Sciatic nerve (tissue), 2 donors: ENCODE data around the gene SDS. TPM values are rescaled to one million over a fixed set of nuclear protein-coding genes. Genes with fewer than 3 reads are reported as not detected.

Experiments used
- ATAC-seq: fragments of 200-7000 bp; cut with Tn5 transposase; one replicate; pipeline ENCODE4 v1.9.1; 2020; ENCODE audit warnings: mild to moderate bottlenecking, moderate library complexity
- DNase-seq: peaks from one replicate; pipeline ENCODE4 v3.0.0-alpha.2; 2020; ENCODE audit warnings: low spot score
- intact Hi-C: fragments of 100-400 bp; cut with DNase I; formaldehyde crosslinking; loops from one replicate; pipeline ENCODE4 v1.14.2; 2022
- total RNA-seq: library from RNA; stranded (reverse); fragmentation: NEBNext Ultra II Directional; extraction: Animal tissue kit (Norgen Biotek cat#: 25700); gene quantifications from one replicate; pipeline ENCODE4 v1.2.1, GENCODE V29; 2021
- donor health status: DM: no; HTN: no; CAD: no.
- donor health status: DM: no; HTN: no; CAD: no.

SDS gene
- total RNA-seq, 1 donor from 2014 or later = 0.31 TPM

DNA sequence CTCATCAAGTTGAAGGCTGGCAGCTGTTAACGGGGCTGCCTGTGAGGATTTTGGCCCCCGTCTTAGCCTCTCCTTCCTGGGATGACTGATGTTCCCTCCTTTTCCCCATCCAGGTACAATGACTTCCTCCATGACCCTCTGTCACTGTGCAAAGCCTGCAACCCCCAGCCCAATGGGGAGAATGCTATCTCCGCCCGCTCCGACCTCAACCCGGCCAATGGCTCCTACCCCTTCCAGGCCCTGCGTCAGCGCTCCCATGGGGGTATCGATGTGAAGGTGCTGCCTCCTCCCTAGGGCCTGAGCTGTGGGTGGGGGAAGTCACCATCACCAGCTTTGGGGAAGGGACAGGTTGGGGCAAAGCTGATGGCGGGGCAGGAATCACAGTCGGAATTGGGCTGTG is 16.1 kb downstream of the SDS start:
- no peak for DNase-seq
- intact Hi-C loops = no loop called here
- no peak for ATAC-seq

DNA sequence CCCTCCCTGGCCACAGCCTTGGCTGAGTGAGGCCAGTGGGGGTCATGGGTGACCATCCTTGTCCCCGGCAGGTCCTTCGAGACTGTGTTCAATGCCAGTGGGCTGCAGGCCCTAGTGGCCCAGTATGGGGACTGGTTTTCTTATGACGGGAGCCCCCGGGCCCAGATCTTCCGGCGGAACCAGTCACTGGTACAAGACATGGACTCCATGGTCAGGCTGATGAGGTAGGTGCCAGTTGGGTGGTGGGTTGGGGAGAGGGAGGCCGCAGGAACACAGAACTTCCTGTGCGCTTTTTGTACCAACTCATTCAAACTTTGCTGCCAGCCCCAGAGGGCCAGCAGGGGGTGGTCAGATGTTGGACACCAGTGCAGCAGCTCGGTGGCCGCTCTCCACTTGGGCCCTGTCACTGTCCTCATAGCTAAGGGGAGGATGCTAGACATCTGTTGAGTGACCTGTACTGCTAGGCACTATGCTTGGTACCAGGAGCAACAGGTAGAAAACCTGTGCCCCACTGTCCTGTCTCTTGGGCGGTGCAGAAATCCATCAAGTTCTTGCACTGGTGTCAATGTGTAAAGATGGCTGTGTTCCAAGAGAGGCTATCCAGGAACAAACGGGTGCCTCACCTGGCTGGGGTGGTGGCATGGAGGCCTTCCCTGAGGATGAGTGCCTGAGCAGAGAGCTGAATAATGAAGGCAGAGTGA is 16.7 kb downstream of the SDS start:
- no peak for DNase-seq
- ATAC-seq = no peak
- intact Hi-C loops = no loop called here

DNA sequence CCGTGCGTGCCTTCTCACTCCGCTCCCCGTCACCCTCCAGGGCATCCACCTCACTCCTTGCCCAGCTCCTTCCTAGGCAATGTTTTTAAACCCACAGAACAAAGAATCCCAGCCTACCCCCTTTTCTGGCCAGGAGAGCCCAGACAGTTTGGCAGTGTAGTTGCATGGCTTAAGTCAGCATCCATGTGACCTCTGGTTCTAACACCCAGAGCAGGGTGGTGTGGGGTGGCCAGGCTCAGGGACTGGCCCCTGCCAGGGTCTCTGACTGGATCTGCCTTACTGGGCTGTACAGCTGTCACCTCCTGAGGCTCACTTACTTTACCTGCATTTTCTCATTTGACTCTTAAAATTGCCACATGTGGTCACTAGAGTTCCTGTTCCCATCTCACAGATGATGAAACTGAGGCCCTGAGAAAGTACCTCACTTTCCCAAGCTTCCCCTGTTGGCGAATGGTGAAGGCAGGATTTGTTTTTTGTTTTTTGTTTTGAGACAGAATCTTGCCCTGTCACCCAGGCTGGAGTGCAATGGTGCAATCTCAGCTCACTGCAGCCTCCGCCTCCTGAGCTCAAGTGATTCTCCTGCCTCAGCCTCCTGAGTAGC is 18.3 kb downstream of the SDS start:
- ATAC-seq = no peak
- intact Hi-C loops = no loop called here
- no peak for DNase-seq

- no peak for ATAC-seq
- no peak for DNase-seq
- intact Hi-C loops = no loop called here
Measured at GRCh38 chr12:113384778-113385177, 18.9 kb downstream of the SDS start.

DNA sequence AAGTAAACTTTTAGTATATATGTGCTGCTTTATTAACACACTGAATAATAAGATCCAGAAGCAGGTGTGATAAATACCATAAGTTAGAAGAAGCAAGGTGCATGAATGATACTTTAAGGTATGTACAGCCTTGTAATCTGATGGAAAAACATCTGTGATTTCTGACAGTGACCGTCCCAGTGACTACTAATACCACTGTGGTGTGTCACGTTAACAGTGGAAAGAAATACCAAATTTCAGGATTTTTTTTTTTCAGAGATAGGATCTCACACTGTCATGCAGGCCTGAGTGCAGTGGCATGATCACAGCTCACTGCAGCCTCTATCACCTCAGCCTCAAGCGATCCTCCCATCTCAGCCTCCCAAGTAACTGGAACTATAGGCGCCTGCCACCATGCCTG is 21.5 kb downstream of the SDS start:
- intact Hi-C loops = no loop called here
- no peak for DNase-seq
- no peak for ATAC-seq

GRCh38 chr12:113381220-113381619 is 22.5 kb downstream of the SDS start:
- intact Hi-C loops = no loop called here
- ATAC-seq (no peak), DNase-seq (no peak)

- no peak for ATAC-seq
- intact Hi-C loops = no loop called here
Measured at GRCh38 chr12:113378291-113378690, 25.4 kb downstream of the SDS start.

GRCh38 chr12:113374823-113375428 is 28.8 kb downstream of the SDS start:
- DNase-seq (no peak), ATAC-seq (no peak)
- intact Hi-C loops = no loop called here

More at GRCh38 chr12:113378291-113378690, 25.4 kb downstream of the SDS start:
- no peak for DNase-seq

GRCh38 chr12:113373969-113374368 is 29.7 kb downstream of the SDS start:
- intact Hi-C loops = no loop called here
- DNase-seq = no peak
- no peak for ATAC-seq

DNA sequence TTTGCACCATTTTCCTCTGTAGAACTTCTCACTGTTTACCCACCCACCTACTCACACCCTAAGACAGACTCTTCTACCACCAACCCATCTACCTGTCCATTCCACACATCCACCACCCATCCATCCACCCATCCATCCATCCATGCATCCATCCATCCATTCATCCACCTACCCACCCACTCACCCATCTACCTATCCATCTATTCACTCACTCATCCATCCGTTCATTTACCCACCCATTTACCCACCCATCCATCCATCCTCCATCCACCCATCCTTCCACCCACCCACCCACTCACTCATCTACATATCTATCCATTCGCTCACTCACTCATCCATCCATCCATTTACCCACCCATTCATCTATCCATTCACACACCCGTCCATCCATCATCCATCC is 30.2 kb downstream of the SDS start:
- intact Hi-C loops = no loop called here
- ATAC-seq (no peak), DNase-seq (no peak)

- intact Hi-C loops = no loop called here
- ATAC-seq (no peak), DNase-seq (no peak)
Measured at GRCh38 chr12:113372371-113372770, 31.3 kb downstream of the SDS start.

DNA sequence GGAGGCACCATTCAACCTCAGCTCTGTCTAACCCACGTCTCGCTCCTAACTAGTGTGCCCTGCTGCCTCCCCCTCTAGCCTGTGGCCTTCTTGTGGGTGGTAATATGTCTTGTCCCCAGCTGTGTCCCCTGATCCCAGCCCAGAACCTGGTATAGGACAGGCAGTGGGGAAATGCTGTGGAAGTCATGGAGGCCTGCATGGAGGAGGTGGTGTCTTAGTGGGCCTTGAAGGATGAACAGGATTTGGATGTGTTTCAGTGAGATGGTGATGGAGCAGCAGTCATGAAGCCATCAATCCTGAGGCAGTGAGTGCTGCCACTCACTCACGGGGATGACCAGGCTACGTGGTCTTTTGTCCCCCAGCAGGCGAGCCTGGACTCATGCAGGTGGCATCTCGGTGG is 31.9 kb downstream of the SDS start:
- ATAC-seq = no peak
- intact Hi-C loops = no loop called here
- no peak for DNase-seq

GRCh38 chr12:113370923-113371682 is 32.6 kb downstream of the SDS start:
- ATAC-seq = no peak

DNA sequence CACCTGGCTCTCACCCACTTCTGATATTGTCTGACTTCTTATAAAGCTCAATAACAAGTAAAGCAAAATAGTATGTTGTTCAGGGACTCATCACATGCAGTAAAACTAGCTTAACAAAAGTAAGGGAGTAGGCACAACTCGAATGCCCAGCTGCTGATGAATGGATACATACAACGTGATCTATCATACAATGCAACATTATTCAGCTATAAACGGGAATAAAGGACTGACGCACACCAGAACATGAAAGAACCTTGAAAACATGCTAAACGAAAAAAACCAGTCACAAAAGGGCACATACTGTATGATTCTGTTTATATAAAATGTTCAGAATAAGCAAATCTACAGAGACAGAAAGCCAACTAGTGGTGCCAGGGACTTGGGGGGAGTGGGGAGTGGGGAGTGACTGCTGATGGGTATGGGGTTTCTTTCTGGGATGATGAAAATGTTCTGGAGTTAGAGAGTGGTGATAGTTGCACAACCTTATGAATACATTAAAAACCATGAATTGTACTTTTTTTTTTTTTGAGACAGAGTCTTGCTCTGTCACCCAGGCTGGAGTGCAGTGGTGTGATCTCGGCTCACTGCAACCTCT is 34.2 kb downstream of the SDS start:
- intact Hi-C loops = no loop called here
- ATAC-seq = no peak
- DNase-seq = no peak

More at GRCh38 chr12:113370923-113371682, 32.6 kb downstream of the SDS start:
- no peak for DNase-seq
- intact Hi-C loops = no loop called here

DNA sequence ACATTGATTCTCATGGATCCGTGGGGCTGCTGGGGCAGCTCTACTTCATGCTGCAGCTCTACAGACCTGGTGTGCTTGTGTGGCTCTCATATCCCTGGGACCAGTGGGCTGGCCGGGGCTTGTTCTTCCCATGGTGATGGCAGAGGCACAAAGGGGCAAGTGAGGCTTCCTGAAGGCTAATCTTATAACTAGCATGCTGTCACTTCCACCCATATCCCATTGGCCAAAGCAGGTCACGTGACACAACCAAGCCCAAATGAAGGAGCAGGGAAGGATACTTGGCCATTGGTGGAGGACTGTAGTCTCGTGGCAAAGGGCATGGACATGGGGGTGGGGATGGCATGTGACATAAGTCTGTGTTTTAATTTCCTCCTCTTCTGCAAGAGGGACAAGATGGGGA is 35.4 kb downstream of the SDS start:
- no peak for DNase-seq
- intact Hi-C loops = no loop called here
- no peak for ATAC-seq

DNA sequence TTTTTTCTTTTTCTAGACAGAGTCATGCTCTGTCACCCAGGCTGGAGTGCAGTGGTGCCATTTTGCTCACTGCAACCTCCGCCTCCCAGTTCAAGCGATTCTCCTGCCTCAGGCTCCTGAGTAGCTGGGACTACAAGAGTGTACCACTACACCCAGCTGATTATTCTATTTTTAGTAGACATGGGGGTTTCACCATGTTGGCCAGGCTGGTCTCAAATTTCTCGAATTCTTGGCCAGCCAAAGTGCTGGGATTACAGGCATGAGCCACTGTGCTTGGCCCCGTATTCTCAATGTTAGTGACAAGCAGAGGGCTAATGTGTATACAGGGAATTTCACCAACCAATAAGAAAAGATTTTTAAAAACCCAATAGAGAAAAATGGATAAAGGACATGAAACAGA is 36.9 kb downstream of the SDS start:
- ATAC-seq (no peak), DNase-seq (no peak)
- intact Hi-C loops = no loop called here

- ATAC-seq = no peak
- intact Hi-C loops = no loop called here
- no peak for DNase-seq
Measured at GRCh38 chr12:113365639-113366395, 37.9 kb downstream of the SDS start.

DNA sequence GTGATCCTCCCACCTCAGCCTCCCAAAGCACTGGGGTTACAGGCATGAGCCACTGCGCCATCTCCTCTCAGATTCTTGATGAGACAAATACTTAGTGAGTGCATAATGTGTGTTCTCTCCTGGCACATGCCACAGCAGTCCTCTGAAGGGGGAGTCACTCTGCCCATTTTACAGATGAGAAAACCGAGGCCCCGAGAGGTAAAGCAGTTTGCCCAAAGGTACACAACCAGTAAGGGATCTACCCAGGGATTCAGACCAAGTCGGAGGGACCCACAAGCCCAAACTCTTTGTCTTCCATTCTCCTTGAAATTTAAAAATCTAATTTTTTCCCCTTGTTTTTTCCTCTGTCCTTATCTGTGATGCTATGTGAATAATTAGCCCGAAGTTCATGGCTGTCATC is 39.0 kb downstream of the SDS start:
- no peak for ATAC-seq
- intact Hi-C loops = no loop called here
- DNase-seq = no peak
